ENCODE measurements around the gene MRPL53.

DNA sequence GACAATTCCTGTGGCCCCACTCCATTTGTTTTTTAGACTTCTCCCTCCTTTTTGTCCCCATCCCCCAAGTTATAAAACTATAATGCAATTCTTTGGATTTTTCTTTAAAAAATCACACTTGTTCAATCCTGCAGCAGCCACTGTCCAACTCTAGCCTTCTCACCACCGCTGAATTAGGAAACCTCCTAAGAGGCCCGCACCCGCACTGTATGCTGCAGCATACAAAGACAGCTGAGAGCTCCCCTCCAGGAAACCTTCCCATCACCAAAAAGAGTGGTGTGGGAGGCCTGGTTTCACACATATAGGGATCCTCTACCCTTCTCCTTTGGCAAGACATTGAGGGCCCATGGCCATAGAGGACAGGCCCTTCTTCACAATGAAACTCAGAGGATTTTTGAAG is 32.1 kb upstream of the MRPL53 start:
- TF ChIP-seq, protein P1, sequence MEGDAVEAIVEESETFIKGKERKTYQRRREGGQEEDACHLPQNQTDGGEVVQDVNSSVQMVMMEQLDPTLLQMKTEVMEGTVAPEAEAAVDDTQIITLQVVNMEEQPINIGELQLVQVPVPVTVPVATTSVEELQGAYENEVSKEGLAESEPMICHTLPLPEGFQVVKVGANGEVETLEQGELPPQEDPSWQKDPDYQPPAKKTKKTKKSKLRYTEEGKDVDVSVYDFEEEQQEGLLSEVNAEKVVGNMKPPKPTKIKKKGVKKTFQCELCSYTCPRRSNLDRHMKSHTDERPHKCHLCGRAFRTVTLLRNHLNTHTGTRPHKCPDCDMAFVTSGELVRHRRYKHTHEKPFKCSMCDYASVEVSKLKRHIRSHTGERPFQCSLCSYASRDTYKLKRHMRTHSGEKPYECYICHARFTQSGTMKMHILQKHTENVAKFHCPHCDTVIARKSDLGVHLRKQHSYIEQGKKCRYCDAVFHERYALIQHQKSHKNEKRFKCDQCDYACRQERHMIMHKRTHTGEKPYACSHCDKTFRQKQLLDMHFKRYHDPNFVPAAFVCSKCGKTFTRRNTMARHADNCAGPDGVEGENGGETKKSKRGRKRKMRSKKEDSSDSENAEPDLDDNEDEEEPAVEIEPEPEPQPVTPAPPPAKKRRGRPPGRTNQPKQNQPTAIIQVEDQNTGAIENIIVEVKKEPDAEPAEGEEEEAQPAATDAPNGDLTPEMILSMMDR (IDR thresholded peaks at IDR 0.05): no peak
- TF ChIP-seq, protein P2, sequence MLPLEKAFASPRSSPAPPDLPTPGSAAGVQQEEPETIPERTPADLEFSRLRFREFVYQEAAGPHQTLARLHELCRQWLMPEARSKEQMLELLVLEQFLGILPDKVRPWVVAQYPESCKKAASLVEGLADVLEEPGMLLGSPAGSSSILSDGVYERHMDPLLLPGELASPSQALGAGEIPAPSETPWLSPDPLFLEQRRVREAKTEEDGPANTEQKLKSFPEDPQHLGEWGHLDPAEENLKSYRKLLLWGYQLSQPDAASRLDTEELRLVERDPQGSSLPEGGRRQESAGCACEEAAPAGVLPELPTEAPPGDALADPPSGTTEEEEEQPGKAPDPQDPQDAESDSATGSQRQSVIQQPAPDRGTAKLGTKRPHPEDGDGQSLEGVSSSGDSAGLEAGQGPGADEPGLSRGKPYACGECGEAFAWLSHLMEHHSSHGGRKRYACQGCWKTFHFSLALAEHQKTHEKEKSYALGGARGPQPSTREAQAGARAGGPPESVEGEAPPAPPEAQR (CRISPR knock-in tag; IDR thresholded peaks at IDR 0.05): no peak
- TF ChIP-seq ZNF416 (CRISPR knock-in tag; IDR thresholded peaks at IDR 0.05) (no peak), ESRRA (CRISPR knock-in tag; IDR thresholded peaks at IDR 0.05; ENCODE audit: borderline replicate concordance) (no peak), SMAD3 (CRISPR knock-in tag; IDR thresholded peaks at IDR 0.05; ENCODE audit: borderline replicate concordance) (no peak), ZNF121 (CRISPR knock-in tag; IDR thresholded peaks at IDR 0.05) (no peak), ATF1 (CRISPR knock-in tag; IDR thresholded peaks at IDR 0.05) (no peak), IRF1 (CRISPR knock-in tag; IDR thresholded peaks at IDR 0.05) (no peak), SP1 (CRISPR knock-in tag; conservative IDR thresholded peaks at IDR 0.05) (no peak), NR3C1 (CRISPR knock-in tag; conservative IDR thresholded peaks at IDR 0.05; ENCODE audit: low read depth) (no peak), JUN (CRISPR knock-in tag; IDR thresholded peaks at IDR 0.05) (no peak)
- TF ChIP-seq, protein P3, sequence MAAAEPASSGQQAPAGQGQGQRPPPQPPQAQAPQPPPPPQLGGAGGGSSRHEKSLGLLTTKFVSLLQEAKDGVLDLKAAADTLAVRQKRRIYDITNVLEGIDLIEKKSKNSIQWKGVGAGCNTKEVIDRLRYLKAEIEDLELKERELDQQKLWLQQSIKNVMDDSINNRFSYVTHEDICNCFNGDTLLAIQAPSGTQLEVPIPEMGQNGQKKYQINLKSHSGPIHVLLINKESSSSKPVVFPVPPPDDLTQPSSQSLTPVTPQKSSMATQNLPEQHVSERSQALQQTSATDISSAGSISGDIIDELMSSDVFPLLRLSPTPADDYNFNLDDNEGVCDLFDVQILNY (CRISPR knock-in tag; IDR thresholded peaks at IDR 0.05): no peak

Measured in WTC11 (cell line).